PFSK-1 (cell line): ENCODE measurements around the gene SLC10A7.

Experiments
- FOXP2 ChIP-seq: optimal IDR thresholded peaks from 2 replicates; pipeline ENCODE3; 2011; ENCODE audit warnings: borderline replicate concordance, control low read depth, inconsistent platforms; ENCODE audit not compliant: insufficient read depth; ENCODE audit errors: extremely low read length, extremely low read depth
- POLR2AphosphoS5 ChIP-seq: IDR thresholded peaks from 2 replicates; pipeline ENCODE4 v1.6.1; 2012; ENCODE audit warnings: low read depth, mild to moderate bottlenecking, control low read depth, low read length, moderate library complexity
- SIN3A ChIP-seq: IDR thresholded peaks from 2 replicates; pipeline ENCODE4 v1.6.1; 2012; ENCODE audit warnings: mild to moderate bottlenecking, low read length, moderate library complexity, borderline replicate concordance; ENCODE audit not compliant: insufficient read depth
- TAF1 ChIP-seq: IDR thresholded peaks from 2 replicates; pipeline ENCODE4 v1.6.1; 2012; ENCODE audit warnings: low read length, control low read depth, borderline replicate concordance; ENCODE audit not compliant: insufficient read depth
- TF ChIP-seq, protein P1 (sequence below), 2 experiments: IDR thresholded peaks; 2 replicates each; pipeline versions ENCODE4 v1.6.1 to v1.8.0; 2011 to 2012; ENCODE audit warnings: low read depth in 2 of 2, low read length in 2 of 2, control low read depth in 1 of 2, inconsistent platforms in 1 of 2, mild to moderate bottlenecking in 1 of 2, moderate library complexity in 1 of 2; ENCODE audit not compliant: insufficient read depth in 1 of 2

- TF ChIP-seq, protein P1, sequence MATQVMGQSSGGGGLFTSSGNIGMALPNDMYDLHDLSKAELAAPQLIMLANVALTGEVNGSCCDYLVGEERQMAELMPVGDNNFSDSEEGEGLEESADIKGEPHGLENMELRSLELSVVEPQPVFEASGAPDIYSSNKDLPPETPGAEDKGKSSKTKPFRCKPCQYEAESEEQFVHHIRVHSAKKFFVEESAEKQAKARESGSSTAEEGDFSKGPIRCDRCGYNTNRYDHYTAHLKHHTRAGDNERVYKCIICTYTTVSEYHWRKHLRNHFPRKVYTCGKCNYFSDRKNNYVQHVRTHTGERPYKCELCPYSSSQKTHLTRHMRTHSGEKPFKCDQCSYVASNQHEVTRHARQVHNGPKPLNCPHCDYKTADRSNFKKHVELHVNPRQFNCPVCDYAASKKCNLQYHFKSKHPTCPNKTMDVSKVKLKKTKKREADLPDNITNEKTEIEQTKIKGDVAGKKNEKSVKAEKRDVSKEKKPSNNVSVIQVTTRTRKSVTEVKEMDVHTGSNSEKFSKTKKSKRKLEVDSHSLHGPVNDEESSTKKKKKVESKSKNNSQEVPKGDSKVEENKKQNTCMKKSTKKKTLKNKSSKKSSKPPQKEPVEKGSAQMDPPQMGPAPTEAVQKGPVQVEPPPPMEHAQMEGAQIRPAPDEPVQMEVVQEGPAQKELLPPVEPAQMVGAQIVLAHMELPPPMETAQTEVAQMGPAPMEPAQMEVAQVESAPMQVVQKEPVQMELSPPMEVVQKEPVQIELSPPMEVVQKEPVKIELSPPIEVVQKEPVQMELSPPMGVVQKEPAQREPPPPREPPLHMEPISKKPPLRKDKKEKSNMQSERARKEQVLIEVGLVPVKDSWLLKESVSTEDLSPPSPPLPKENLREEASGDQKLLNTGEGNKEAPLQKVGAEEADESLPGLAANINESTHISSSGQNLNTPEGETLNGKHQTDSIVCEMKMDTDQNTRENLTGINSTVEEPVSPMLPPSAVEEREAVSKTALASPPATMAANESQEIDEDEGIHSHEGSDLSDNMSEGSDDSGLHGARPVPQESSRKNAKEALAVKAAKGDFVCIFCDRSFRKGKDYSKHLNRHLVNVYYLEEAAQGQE (IDR thresholded peaks at IDR 0.05; ENCODE audit: insufficient read depth in 1 of 2, low read depth in 2 of 2, low read length in 2 of 2) = no peak
- TF ChIP-seq TAF1 (no peak), POLR2AphosphoS5 (no peak), SIN3A (no peak), FOXP2 (no peak)
Observed at GRCh38 chr4:146207410-146207809, 314.3 kb downstream of the SLC10A7 start.
